Heart left ventricle (tissue), 13 donors: ENCODE data around the gene KCNMA1.

Source experiments
- CTCF ChIP-seq, 12 donors: fragments of 200-600 bp; sonication (generic) in 4 of 12; IDR thresholded peaks; one replicate each; pipeline versions ENCODE4 v1.5.0 to v1.8.0; 2018 to 2022; ENCODE audit warnings: antibody characterized with exemption in 12 of 12, mild to moderate bottlenecking in 5 of 12
- POLR2A ChIP-seq, 2 donors: fragments of 450-650 bp; IDR thresholded peaks; one replicate each; pipeline ENCODE4 v1.6.1; 2017; ENCODE audit warnings: antibody characterized with exemption in 2 of 2, mild to moderate bottlenecking in 2 of 2, moderate library complexity in 2 of 2
- donor health status: ischemic (EF 13 %, LVEDD 7.1; RV severe dilation, severe dysfunction).
- donor health status: DM: no; HTN: yes; CAD: no.
- donor health status: DM: no; HTN: no; CAD: no.
- donor health status: ischemic (EF 25% LVEDD 6.9; RV normal size, moderate dysfunction).
- donor health status: ischemic (EF 25% LVEDD 5.7; RV mildly dilated, moderate dysfunction).
- donor health status: ischemic (EF 35%, LVEDD 5.7; RV mildly dilated, moderate dysfunction).
- donor health status: nonischemic (EF 11% LVEDD 7.7; RV severe dilation, severe dysfunction).
- donor health status: DM: yes; HTN: yes; CAD: no.
- donor health status: PGD.
- donor health status: ischemic (EF 29% LVEDD 5.4; RV normal size, mild dysfunction).
- donor health status: nonischemic (EF 23%, LVEDD 6.1; RV moderate dilation, normal function).

- TF ChIP-seq CTCF (IDR thresholded peaks at IDR 0.05) = no peak
- TF ChIP-seq POLR2A (IDR thresholded peaks at IDR 0.05) = no peak
Observed at GRCh38 chr10:76925636-76926405, 711.8 kb downstream of the KCNMA1 start.
